Heart left ventricle (tissue), 13 donors: ENCODE results near the gene CROCC.

Experiments used
- POLR2A ChIP-seq, 2 donors: fragments of 450-650 bp; IDR thresholded peaks; one replicate each; pipeline ENCODE4 v1.6.1; 2017; ENCODE audit warnings: antibody characterized with exemption in 2 of 2, mild to moderate bottlenecking in 2 of 2, moderate library complexity in 2 of 2
- TF ChIP-seq, protein P1 (sequence below), 12 donors: fragments of 200-600 bp; sonication (generic) in 4 of 12; IDR thresholded peaks; one replicate each; pipeline versions ENCODE4 v1.5.0 to v1.8.0; 2018 to 2022; ENCODE audit warnings: antibody characterized with exemption in 12 of 12, mild to moderate bottlenecking in 5 of 12
- donor health status: ischemic (EF 13 %, LVEDD 7.1; RV severe dilation, severe dysfunction).
- donor health status: DM: no; HTN: yes; CAD: no.
- donor health status: DM: no; HTN: no; CAD: no.
- donor health status: ischemic (EF 25% LVEDD 6.9; RV normal size, moderate dysfunction).
- donor health status: ischemic (EF 25% LVEDD 5.7; RV mildly dilated, moderate dysfunction).
- donor health status: ischemic (EF 35%, LVEDD 5.7; RV mildly dilated, moderate dysfunction).
- donor health status: nonischemic (EF 11% LVEDD 7.7; RV severe dilation, severe dysfunction).
- donor health status: DM: yes; HTN: yes; CAD: no.
- donor health status: PGD.
- donor health status: ischemic (EF 29% LVEDD 5.4; RV normal size, mild dysfunction).
- donor health status: nonischemic (EF 23%, LVEDD 6.1; RV moderate dilation, normal function).

GRCh38 chr1:16975211-16975610 is 53.5 kb downstream of the CROCC start:
- TF ChIP-seq, protein P1, sequence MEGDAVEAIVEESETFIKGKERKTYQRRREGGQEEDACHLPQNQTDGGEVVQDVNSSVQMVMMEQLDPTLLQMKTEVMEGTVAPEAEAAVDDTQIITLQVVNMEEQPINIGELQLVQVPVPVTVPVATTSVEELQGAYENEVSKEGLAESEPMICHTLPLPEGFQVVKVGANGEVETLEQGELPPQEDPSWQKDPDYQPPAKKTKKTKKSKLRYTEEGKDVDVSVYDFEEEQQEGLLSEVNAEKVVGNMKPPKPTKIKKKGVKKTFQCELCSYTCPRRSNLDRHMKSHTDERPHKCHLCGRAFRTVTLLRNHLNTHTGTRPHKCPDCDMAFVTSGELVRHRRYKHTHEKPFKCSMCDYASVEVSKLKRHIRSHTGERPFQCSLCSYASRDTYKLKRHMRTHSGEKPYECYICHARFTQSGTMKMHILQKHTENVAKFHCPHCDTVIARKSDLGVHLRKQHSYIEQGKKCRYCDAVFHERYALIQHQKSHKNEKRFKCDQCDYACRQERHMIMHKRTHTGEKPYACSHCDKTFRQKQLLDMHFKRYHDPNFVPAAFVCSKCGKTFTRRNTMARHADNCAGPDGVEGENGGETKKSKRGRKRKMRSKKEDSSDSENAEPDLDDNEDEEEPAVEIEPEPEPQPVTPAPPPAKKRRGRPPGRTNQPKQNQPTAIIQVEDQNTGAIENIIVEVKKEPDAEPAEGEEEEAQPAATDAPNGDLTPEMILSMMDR (IDR thresholded peaks at IDR 0.05) = no peak
- TF ChIP-seq POLR2A (IDR thresholded peaks at IDR 0.05) = no peak
